ENCODE measurements around the gene FRMD4A. TPM values are rescaled to one million over a fixed set of nuclear protein-coding genes. Genes with fewer than 3 reads are reported as not detected.

Gene FRMD4A
- total RNA-seq, 2 experiments from 2014 or later: 0.17 TPM; not detected in 1

GRCh38 chr10:13650961-13651360 is 679.8 kb downstream of the FRMD4A start:
- no peak for TF ChIP-seq CTCF (conservative IDR thresholded peaks at IDR 0.05; ENCODE audit: low read length)
- no peak for TF ChIP-seq EZH2phosphoT487 (IDR thresholded peaks at IDR 0.05; ENCODE audit: borderline replicate concordance, low read depth, low read length)
- Histone ChIP-seq H3K4me1 (ENCODE audit: insufficient read depth, low read length, poor library complexity, severe bottlenecking) (no peaks in the 10 kb centered on the region), H3K79me2 (ENCODE audit: insufficient read depth, low read depth, low read length) (no peaks in the 10 kb centered on the region), H3K4me3 (ENCODE audit: low read depth, low read length, poor library complexity, severe bottlenecking) (no peak overlapping the region), H3K27ac (ENCODE audit: low read depth, low read length, poor library complexity, severe bottlenecking) (no peak overlapping the region), H3K36me3 (ENCODE audit: insufficient read depth, low read length) (no peaks in the 10 kb centered on the region), H3K9me3 (ENCODE audit: low read length) (no peaks in the 10 kb centered on the region), H3K4me2 (ENCODE audit: low read length) (no peak overlapping the region), H4K20me1 (ENCODE audit: insufficient read depth, low read length) (no peaks in the 10 kb centered on the region; the same call in 1 of the 2 replicates), H3K9me2 (ENCODE audit: insufficient read depth, low read length) (no peaks in the 10 kb centered on the region), H2AFZ (ENCODE audit: low read length) (no peak overlapping the region)
- ChIA-PET POLR2A (no interaction called here), CTCF (ENCODE audit: unreplicated experiment) (no interaction called here)
- no peak for DNase-seq (ENCODE audit: low spot score)
- no TSS peak for BruUV-seq (replicated peaks)
- intact Hi-C loops (cut with micrococcal nuclease; ENCODE audit: unreplicated experiment): no loop called here

GRCh38 chr10:13649844-13650520 is 680.7 kb downstream of the FRMD4A start:
- TF ChIP-seq CTCF (conservative IDR thresholded peaks at IDR 0.05; ENCODE audit: low read length) (no peak), EZH2phosphoT487 (IDR thresholded peaks at IDR 0.05; ENCODE audit: borderline replicate concordance, low read depth, low read length) (no peak)
- BruUV-seq (replicated peaks): no TSS peak

GRCh38 chr10:13648425-13648824 is 682.3 kb downstream of the FRMD4A start:
- no peaks in the 10 kb centered on the region for H3K9me3 ChIP-seq (ENCODE audit: low read length)
- no peaks in the 10 kb centered on the region for H3K9me2 ChIP-seq (ENCODE audit: insufficient read depth, low read length)
- no peak overlapping the region for H3K27ac ChIP-seq (ENCODE audit: low read depth, low read length, poor library complexity, severe bottlenecking)
- no peaks in the 10 kb centered on the region for H3K79me2 ChIP-seq (ENCODE audit: insufficient read depth, low read depth, low read length)
- no peak for TF ChIP-seq CTCF (conservative IDR thresholded peaks at IDR 0.05; ENCODE audit: low read length)
- no peak for TF ChIP-seq EZH2phosphoT487 (IDR thresholded peaks at IDR 0.05; ENCODE audit: borderline replicate concordance, low read depth, low read length)
- POLR2A ChIA-PET: no interaction called here
- CTCF ChIA-PET (ENCODE audit: unreplicated experiment): no interaction called here
- H3K36me3 ChIP-seq (ENCODE audit: insufficient read depth, low read length): no peaks in the 10 kb centered on the region
- no peak overlapping the region for H2AFZ ChIP-seq (ENCODE audit: low read length)
- no TSS peak for BruUV-seq (replicated peaks)
- no peaks in the 10 kb centered on the region for H3K4me1 ChIP-seq (ENCODE audit: insufficient read depth, low read length, poor library complexity, severe bottlenecking)
- no peak overlapping the region for H3K4me2 ChIP-seq (ENCODE audit: low read length)
- no peak overlapping the region for H3K4me3 ChIP-seq (ENCODE audit: low read depth, low read length, poor library complexity, severe bottlenecking)
- DNase-seq (ENCODE audit: low spot score): no peak
- intact Hi-C loops (cut with micrococcal nuclease; ENCODE audit: unreplicated experiment): no loop called here
- no peaks in the 10 kb centered on the region; the same call in 1 of the 2 replicates for H4K20me1 ChIP-seq (ENCODE audit: insufficient read depth, low read length)

More at GRCh38 chr10:13649844-13650520, 680.7 kb downstream of the FRMD4A start:
- ChIA-PET CTCF (ENCODE audit: unreplicated experiment) (interaction anchor here (0.5 kb wide), 1 partner anchor 133 kb away, joined by 3 read pairs; no protein-coding TSS in a partner anchor), POLR2A (no interaction called here)
- no peaks in the 10 kb centered on the region for H3K9me3 ChIP-seq (ENCODE audit: low read length)
- H3K27ac ChIP-seq (ENCODE audit: low read depth, low read length, poor library complexity, severe bottlenecking): no peak overlapping the region
- no peaks in the 10 kb centered on the region for H3K9me2 ChIP-seq (ENCODE audit: insufficient read depth, low read length)
- H3K4me1 ChIP-seq (ENCODE audit: insufficient read depth, low read length, poor library complexity, severe bottlenecking): no peaks in the 10 kb centered on the region
- H3K79me2 ChIP-seq (ENCODE audit: insufficient read depth, low read depth, low read length): no peaks in the 10 kb centered on the region
- H3K36me3 ChIP-seq (ENCODE audit: insufficient read depth, low read length): no peaks in the 10 kb centered on the region
- no peak overlapping the region for H3K4me2 ChIP-seq (ENCODE audit: low read length)
- intact Hi-C loops (cut with micrococcal nuclease; ENCODE audit: unreplicated experiment): no loop called here
- DNase-seq (ENCODE audit: low spot score): no peak
- no peak overlapping the region for H3K4me3 ChIP-seq (ENCODE audit: low read depth, low read length, poor library complexity, severe bottlenecking)
- H2AFZ ChIP-seq (ENCODE audit: low read length): no peak overlapping the region
- H4K20me1 ChIP-seq (ENCODE audit: insufficient read depth, low read length): no peaks in the 10 kb centered on the region; the same call in 1 of the 2 replicates
